Tibial artery (tissue), 4 donors: ENCODE results near the gene SYTL3.

Experiments used
- DNase-seq, 2 donors: peaks; one replicate each; pipeline ENCODE4 v3.0.0-alpha.2; 2019
- H3K27ac ChIP-seq, 2 donors: fragments of 200-600 bp; sonication (generic) in 1 of 2; 1 replicate in 1 of 2; 2 replicates in 1 of 2; pipeline ENCODE4 v1.5.1; 2018 to 2019; ENCODE audit warnings: mild to moderate bottlenecking in 1 of 2
- H3K27me3 ChIP-seq, 2 donors: fragments of 200-600 bp; sonication (generic) in 1 of 2; one replicate each; pipeline versions ENCODE4 v1.5.1 to v1.6.0; 2016 to 2019
- H3K36me3 ChIP-seq, 3 donors: fragments of 200-600 bp; sonication (generic) in 2 of 3; one replicate each; pipeline ENCODE4 v1.5.1; 2016 to 2019; ENCODE audit warnings: mild to moderate bottlenecking in 2 of 3
- H3K4me1 ChIP-seq, 4 donors: fragments of 200-600 bp; sonication (generic) in 2 of 4; 1 replicate in 3 of 4; 2 replicates in 1 of 4; pipeline ENCODE4 v1.5.1; 2016 to 2019
- H3K4me3 ChIP-seq, 2 donors: fragments of 200-600 bp; sonication (generic) in 1 of 2; 1 replicate in 1 of 2; 2 replicates in 1 of 2; pipeline ENCODE4 v1.5.1; 2018 to 2019; ENCODE audit warnings: mild to moderate bottlenecking in 2 of 2
- H3K9me3 ChIP-seq, 3 donors: fragments of 200-600 bp; sonication (generic) in 1 of 3; one replicate each; pipeline ENCODE4 v1.5.1; 2016 to 2019
- intact Hi-C: fragments of 100-400 bp; cut with DNase I; formaldehyde crosslinking; loops from one replicate; pipeline ENCODE4 v1.15.0; 2023; ENCODE audit warnings: low total_unique reads
- TF ChIP-seq, protein P1 (sequence below), 2 experiments: fragments of 200-600 bp in 1 of 2; fragments of 450-650 bp in 1 of 2; IDR thresholded peaks; one replicate each; pipeline ENCODE4 v1.5.1; 2017 to 2019; ENCODE audit warnings: antibody characterized with exemption in 2 of 2, mild to moderate bottlenecking in 1 of 2, moderate library complexity in 1 of 2

SYTL3 gene

DNA sequence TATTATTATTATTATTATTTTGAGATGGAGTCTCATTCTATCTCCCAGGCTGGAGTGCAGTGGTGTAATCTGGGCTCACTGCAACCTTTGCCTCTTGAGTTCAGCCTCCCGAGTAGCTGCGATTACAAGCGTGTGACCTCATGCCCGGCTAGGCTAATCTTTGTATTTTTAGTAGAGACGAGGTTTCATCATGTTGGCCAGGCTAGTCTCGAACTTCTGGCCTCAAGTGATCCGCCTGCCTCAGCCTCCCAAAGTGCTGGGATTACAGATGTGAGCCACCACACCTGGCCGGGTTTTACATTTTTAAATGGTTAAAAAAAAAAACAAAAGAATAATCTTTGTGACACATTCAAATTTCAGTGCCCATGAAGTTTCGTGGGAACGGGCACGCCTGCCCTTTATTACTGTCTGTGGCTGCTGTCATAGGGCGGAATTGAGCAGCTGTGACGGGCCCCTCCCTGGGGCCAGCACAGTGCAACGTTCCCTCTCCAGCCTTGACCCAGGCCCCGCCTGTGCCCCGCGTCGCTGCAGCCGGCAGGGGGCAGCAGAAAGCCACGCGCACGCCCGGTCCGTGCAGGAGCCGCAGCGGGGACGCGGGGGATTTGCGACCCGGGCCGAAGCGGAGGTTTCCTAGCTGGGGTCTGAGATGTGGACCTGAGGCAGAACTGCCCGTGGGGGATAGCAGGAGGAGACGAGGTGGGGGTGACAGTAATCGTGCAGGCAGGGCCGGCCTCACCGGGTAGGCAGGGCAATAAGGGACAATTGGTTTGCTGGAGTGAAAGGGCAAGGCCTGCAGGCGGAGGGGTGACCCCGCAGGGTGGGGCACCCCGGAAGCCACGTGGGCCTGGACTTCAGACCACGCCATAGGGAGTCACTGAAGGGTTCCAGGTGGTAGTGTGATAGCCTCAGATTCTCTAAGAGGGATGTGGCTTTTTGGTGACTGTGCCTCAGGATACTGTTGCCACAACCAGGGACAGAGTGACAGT lies 54.3 kb downstream of the SYTL3 start:
- peak overlapping the region; percentile 36 to 49 for H3K27ac ChIP-seq
- peaks cover 0 to 46% (median 31%) of the 10 kb centered on the region in 4 donors for H3K4me1 ChIP-seq
- no peaks in the 10 kb centered on the region for H3K27me3 ChIP-seq
- H3K9me3 ChIP-seq, result no peaks in the 10 kb centered on the region
- DNase-seq, result peak; percentile 69 to 87
- intact Hi-C loops, result loop anchor here (5.0 kb wide), 1 partner anchor 268 kb away; no protein-coding TSS in a partner anchor
- peak overlapping the region; percentile 40 to 48 for H3K4me3 ChIP-seq
- H3K36me3 ChIP-seq, result no peaks in the 10 kb centered on the region
- TF ChIP-seq, protein P1, sequence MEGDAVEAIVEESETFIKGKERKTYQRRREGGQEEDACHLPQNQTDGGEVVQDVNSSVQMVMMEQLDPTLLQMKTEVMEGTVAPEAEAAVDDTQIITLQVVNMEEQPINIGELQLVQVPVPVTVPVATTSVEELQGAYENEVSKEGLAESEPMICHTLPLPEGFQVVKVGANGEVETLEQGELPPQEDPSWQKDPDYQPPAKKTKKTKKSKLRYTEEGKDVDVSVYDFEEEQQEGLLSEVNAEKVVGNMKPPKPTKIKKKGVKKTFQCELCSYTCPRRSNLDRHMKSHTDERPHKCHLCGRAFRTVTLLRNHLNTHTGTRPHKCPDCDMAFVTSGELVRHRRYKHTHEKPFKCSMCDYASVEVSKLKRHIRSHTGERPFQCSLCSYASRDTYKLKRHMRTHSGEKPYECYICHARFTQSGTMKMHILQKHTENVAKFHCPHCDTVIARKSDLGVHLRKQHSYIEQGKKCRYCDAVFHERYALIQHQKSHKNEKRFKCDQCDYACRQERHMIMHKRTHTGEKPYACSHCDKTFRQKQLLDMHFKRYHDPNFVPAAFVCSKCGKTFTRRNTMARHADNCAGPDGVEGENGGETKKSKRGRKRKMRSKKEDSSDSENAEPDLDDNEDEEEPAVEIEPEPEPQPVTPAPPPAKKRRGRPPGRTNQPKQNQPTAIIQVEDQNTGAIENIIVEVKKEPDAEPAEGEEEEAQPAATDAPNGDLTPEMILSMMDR (IDR thresholded peaks at IDR 0.05), result peak; percentile 96 to 99

DNA sequence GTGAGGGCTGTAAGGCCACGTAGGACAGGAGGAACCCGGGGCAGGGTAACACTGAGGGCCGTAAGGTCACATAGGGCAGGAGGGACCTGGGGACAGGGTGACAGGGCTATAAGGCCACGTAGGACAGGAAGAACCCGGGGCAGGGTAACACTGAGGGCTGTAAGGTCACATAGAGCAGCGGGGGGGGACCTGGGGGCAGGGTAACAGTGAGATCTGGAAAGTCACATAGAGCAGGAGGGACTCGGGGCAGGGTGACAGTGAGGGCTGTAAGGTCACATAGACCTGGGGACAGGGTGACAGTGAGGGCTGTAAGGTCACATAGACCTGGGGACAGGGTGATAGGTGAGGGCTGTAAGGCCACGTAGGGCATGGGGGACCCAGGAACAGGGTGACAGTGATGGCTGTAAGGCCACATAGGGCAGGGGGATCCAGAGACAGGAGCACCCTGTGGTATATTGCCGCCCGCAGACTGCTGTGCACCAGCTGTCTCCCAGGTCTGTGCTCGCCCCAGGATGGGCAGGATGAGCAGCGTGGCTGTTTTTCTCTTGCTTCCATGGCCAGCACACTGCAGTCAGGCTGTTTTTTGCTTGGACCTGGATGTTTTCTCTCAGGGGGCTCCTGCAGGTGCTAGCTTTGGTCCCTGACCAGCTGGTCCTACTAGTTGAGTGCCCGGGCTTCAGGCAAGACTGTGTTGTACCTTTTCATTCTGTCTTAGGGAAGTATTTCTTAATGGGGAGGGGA lies 55.7 kb downstream of the SYTL3 start:
- H3K27ac ChIP-seq, result peak overlapping the region; percentile 69 to 79

DNA sequence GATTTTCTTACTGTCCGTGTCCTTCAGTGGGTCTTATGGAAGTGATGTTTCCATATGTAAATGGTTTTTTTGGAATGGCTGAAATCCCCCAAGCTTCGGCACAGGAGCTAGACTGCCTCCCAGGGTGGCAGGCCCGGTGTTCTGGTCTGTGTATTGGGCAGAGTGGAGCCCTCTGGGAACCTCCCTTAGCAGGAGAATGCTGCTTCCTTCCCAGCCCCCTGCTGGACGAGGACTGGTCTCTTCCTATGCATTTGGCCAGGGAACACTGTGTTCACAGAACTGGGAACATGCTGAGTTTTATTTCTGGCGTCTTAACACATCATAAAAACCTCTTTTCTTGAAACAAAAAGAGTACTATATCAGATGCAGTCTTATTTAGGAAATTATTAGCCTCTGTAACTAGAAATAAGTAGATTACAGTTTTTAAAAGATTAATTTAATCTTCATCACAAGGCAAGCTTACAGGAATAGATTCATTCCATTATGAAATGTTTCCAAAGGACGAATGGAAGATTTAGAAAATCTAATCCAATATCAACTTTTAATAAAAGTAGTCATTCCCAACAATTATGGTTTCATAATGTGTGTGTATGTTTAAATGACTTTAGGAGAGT lies 56.6 kb downstream of the SYTL3 start:
- Histone ChIP-seq H3K27ac (peak overlapping the region; percentile 69 to 79), H3K36me3 (no peaks in the 10 kb centered on the region), H3K27me3 (no peaks in the 10 kb centered on the region), H3K4me3 (no peak overlapping the region), H3K9me3 (no peaks in the 10 kb centered on the region), H3K4me1 (peaks cover 0 to 46% (median 31%) of the 10 kb centered on the region in 4 donors)
- TF ChIP-seq, protein P1 (IDR thresholded peaks at IDR 0.05), result peak; percentile 55 to 63
- intact Hi-C loops, result no loop called here
- peak; percentile 69 to 87 for DNase-seq

More for the DNA sequence above, 55.7 kb downstream of the SYTL3 start:
- peaks cover 0 to 46% (median 31%) of the 10 kb centered on the region in 4 donors for H3K4me1 ChIP-seq
- TF ChIP-seq, protein P1 (IDR thresholded peaks at IDR 0.05), result no peak
- H3K36me3 ChIP-seq, result no peaks in the 10 kb centered on the region
- no peaks in the 10 kb centered on the region for H3K9me3 ChIP-seq
- no peaks in the 10 kb centered on the region for H3K27me3 ChIP-seq
- intact Hi-C loops, result no loop called here
- DNase-seq, result peak in 1 of 2 donors; percentile 54
- H3K4me3 ChIP-seq, result no peak overlapping the region

DNA sequence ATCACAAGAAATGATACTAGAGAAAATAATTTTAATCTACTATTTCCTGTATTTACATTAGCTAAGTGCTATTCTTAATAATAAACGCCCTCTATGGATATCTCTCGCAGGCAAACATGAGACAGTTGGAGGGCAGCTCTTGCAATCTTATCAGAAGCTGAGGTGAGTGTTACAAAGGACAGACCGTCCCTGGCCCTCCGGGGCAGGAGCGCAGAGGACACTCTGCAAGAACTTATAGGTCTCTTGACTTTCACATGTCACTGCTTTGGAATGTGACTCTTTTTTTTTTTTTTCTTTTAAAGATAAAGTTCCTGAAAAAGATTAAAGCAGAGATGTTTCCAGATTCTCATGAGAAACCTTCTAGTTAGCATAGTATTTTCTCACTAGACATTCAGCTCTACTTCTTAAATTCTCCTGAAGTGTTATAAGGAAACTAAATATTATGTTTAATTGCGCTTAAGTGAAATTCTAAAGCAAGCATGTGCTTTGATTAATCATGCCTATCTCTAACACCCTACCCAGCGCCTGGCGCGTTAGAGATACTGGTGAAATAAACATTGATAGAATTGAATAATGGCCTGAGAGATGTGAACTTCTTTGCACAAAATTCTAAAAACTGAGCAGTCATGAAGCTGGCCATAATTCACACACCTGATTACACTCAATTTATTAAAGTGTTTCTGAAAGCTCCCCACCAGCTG lies 57.4 kb downstream of the SYTL3 start:
- peak overlapping the region; percentile 19 to 26 for H3K4me3 ChIP-seq
- TF ChIP-seq, protein P1 (IDR thresholded peaks at IDR 0.05), result no peak
- peak in 1 of 2 donors; percentile 65 for DNase-seq
- H3K36me3 ChIP-seq, result no peaks in the 10 kb centered on the region
- H3K4me1 ChIP-seq, result peaks cover 0 to 46% (median 31%) of the 10 kb centered on the region in 4 donors
- H3K9me3 ChIP-seq, result no peaks in the 10 kb centered on the region
- H3K27ac ChIP-seq, result peak overlapping the region; percentile 69 to 79
- intact Hi-C loops, result no loop called here
- no peaks in the 10 kb centered on the region for H3K27me3 ChIP-seq

DNA sequence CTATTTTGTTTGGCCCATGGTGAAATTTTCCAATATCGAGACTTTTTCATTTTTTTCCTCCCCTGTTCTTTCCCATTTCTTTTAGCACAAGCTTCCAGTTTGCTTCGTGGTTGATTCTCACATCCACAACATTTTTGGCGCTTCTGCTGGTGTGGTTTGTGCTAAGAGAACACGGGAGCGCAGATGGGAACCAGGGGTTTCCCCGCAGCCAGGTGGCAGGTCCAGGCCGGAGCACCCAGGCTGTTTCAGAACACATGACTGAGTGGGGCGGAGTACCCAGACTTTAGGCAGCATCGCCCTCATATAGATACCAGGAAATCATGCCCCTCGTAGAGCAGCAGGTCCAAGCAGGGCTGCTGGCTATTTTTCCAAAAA lies 58.0 kb downstream of the SYTL3 start:
- Histone ChIP-seq H3K9me3 (no peaks in the 10 kb centered on the region), H3K4me1 (peaks cover 0 to 46% (median 31%) of the 10 kb centered on the region in 4 donors), H3K27me3 (no peaks in the 10 kb centered on the region), H3K4me3 (peak overlapping the region; percentile 19 to 26), H3K27ac (peak overlapping the region; percentile 69 to 79), H3K36me3 (no peaks in the 10 kb centered on the region)
- TF ChIP-seq, protein P1 (IDR thresholded peaks at IDR 0.05), result no peak
- peak in 1 of 2 donors; percentile 61 for DNase-seq
- intact Hi-C loops, result no loop called here
